KOPT-K1 (cell line): ENCODE results near the gene MAP3K7.
A peak's percentile ranks its signal among the peaks of the same experiment; 100 is the strongest.

ENCODE experiments used
- H3K27ac ChIP-seq: fragments of 200-600 bp; sonication (generic); 2 replicates; pipeline ENCODE4 v1.5.1; 2016; ENCODE audit warnings: antibody characterized with exemption, mild to moderate bottlenecking, low read depth, low read length; ENCODE audit not compliant: poor library complexity, severe bottlenecking
- H3K36me3 ChIP-seq: fragments of 200-600 bp; sonication (generic); 2 replicates; pipeline ENCODE4 v1.5.1; 2017; ENCODE audit warnings: antibody characterized with exemption, mild to moderate bottlenecking, low read length, moderate library complexity; ENCODE audit not compliant: insufficient read depth
- H3K9me3 ChIP-seq: fragments of 200-600 bp; sonication (generic); 2 replicates; pipeline ENCODE4 v1.5.1; 2017; ENCODE audit warnings: antibody characterized with exemption, low read length, mild to moderate bottlenecking; ENCODE audit not compliant: insufficient read depth, poor library complexity, severe bottlenecking

The MAP3K7 gene

GRCh38 chr6:90586836-90587638 is at the start of gene MAP3K7:
Gene MAP3K7, minus strand, starts transcription at chr6:90587072. Its CDS starts 189 bp downstream, at chr6:90586883.
- Histone ChIP-seq H3K9me3 (no peaks in the 10 kb centered on the region), H3K27ac (peak within 1 kb of the TSS; percentile 92), H3K36me3 (no peaks in the 10 kb centered on the region)

GRCh38 chr6:90631046-90631445 is 44.2 kb upstream of the MAP3K7 start:
- Histone ChIP-seq H3K27ac (no peak overlapping the region), H3K36me3 (no peaks in the 10 kb centered on the region), H3K9me3 (no peaks in the 10 kb centered on the region)

GRCh38 chr6:90621581-90621980 is 34.7 kb upstream of the MAP3K7 start:
- no peaks in the 10 kb centered on the region for H3K9me3 ChIP-seq
- H3K27ac ChIP-seq: no peak overlapping the region
- no peaks in the 10 kb centered on the region for H3K36me3 ChIP-seq

GRCh38 chr6:90619221-90619620 is 32.3 kb upstream of the MAP3K7 start:
- no peak overlapping the region for H3K27ac ChIP-seq
- H3K36me3 ChIP-seq: no peaks in the 10 kb centered on the region
- no peaks in the 10 kb centered on the region for H3K9me3 ChIP-seq

GRCh38 chr6:90612313-90612680 is 25.4 kb upstream of the MAP3K7 start:
- Histone ChIP-seq H3K27ac (no peak overlapping the region), H3K36me3 (no peaks in the 10 kb centered on the region), H3K9me3 (no peaks in the 10 kb centered on the region)

- no peaks in the 10 kb centered on the region for H3K9me3 ChIP-seq
- H3K36me3 ChIP-seq: no peaks in the 10 kb centered on the region
- H3K27ac ChIP-seq: no peak overlapping the region
Observed at GRCh38 chr6:90611543-90612312, 24.9 kb upstream of the MAP3K7 start.

- no peak overlapping the region for H3K27ac ChIP-seq
- no peaks in the 10 kb centered on the region for H3K9me3 ChIP-seq
Observed at GRCh38 chr6:90610751-90611542, 24.1 kb upstream of the MAP3K7 start.

GRCh38 chr6:90610301-90610750 is 23.5 kb upstream of the MAP3K7 start:
- H3K27ac ChIP-seq: no peak overlapping the region

More at GRCh38 chr6:90610751-90611542, 24.1 kb upstream of the MAP3K7 start:
- H3K36me3 ChIP-seq: no peaks in the 10 kb centered on the region

GRCh38 chr6:90605749-90606340 is 19.0 kb upstream of the MAP3K7 start:
- Histone ChIP-seq H3K27ac (no peak overlapping the region), H3K9me3 (no peaks in the 10 kb centered on the region), H3K36me3 (no peaks in the 10 kb centered on the region)

More at GRCh38 chr6:90610301-90610750, 23.5 kb upstream of the MAP3K7 start:
- Histone ChIP-seq H3K36me3 (no peaks in the 10 kb centered on the region), H3K9me3 (no peaks in the 10 kb centered on the region)

GRCh38 chr6:90604546-90604945 is 17.7 kb upstream of the MAP3K7 start:
- H3K9me3 ChIP-seq: no peaks in the 10 kb centered on the region
- no peak overlapping the region for H3K27ac ChIP-seq
- no peaks in the 10 kb centered on the region for H3K36me3 ChIP-seq

GRCh38 chr6:90599151-90599550 is 12.3 kb upstream of the MAP3K7 start:
- Histone ChIP-seq H3K36me3 (no peaks in the 10 kb centered on the region), H3K27ac (no peak overlapping the region), H3K9me3 (no peaks in the 10 kb centered on the region)

- H3K36me3 ChIP-seq: no peaks in the 10 kb centered on the region
Observed at GRCh38 chr6:90598192-90598951, 11.5 kb upstream of the MAP3K7 start.

GRCh38 chr6:90596967-90597539 is 10.2 kb upstream of the MAP3K7 start:
- no peak overlapping the region for H3K27ac ChIP-seq

More at GRCh38 chr6:90598192-90598951, 11.5 kb upstream of the MAP3K7 start:
- no peaks in the 10 kb centered on the region for H3K9me3 ChIP-seq
- H3K27ac ChIP-seq: no peak overlapping the region

GRCh38 chr6:90595854-90596253 is 9.0 kb upstream of the MAP3K7 start:
- H3K9me3 ChIP-seq: no peaks in the 10 kb centered on the region
- no peaks in the 10 kb centered on the region for H3K36me3 ChIP-seq
- H3K27ac ChIP-seq: no peak overlapping the region

More at GRCh38 chr6:90596967-90597539, 10.2 kb upstream of the MAP3K7 start:
- Histone ChIP-seq H3K36me3 (no peaks in the 10 kb centered on the region), H3K9me3 (no peaks in the 10 kb centered on the region)
